Upper lobe of right lung (tissue), 1 donor: Measurements from ENCODE around the gene MED28. TPM values are rescaled to one million over a fixed set of nuclear protein-coding genes. Genes with fewer than 3 reads are reported as not detected.

ENCODE experiments used
- ATAC-seq: fragments of 200-7000 bp; cut with Tn5 transposase; one replicate; pipeline ENCODE4 v1.9.1; 2020; ENCODE audit warnings: mild to moderate bottlenecking, moderate library complexity
- DNase-seq: peaks from one replicate; pipeline ENCODE4 v3.0.0-alpha.2; 2020
- H3K27ac ChIP-seq: fragments of 200-600 bp; one replicate; pipeline ENCODE4 v1.8.0; 2022
- H3K27me3 ChIP-seq: fragments of 200-600 bp; one replicate; pipeline ENCODE4 v1.8.0; 2022; ENCODE audit warnings: mild to moderate bottlenecking
- H3K36me3 ChIP-seq: fragments of 200-600 bp; one replicate; pipeline ENCODE4 v1.8.0; 2022
- H3K4me1 ChIP-seq: fragments of 200-600 bp; one replicate; pipeline ENCODE4 v1.8.0; 2022
- H3K4me3 ChIP-seq: fragments of 200-600 bp; one replicate; pipeline ENCODE4 v1.8.0; 2022; ENCODE audit warnings: mild to moderate bottlenecking
- H3K9me3 ChIP-seq: fragments of 200-600 bp; one replicate; pipeline ENCODE4 v1.8.0; 2022
- intact Hi-C: fragments of 100-400 bp; cut with DNase I; formaldehyde crosslinking; loops from one replicate; pipeline ENCODE4 v1.11.0; 2022
- total RNA-seq: library from RNA; stranded (reverse); fragmentation: NEBNext Ultra II Directional; extraction: Animal tissue kit (Norgen Biotek cat#: 25700); gene quantifications from one replicate; pipeline ENCODE4 v1.2.1, GENCODE V29; 2021
- TF ChIP-seq, protein P1 (sequence below): fragments of 200-600 bp; IDR thresholded peaks from one replicate; pipeline ENCODE4 v1.8.0; 2022; ENCODE audit warnings: antibody characterized with exemption
- donor health status: DM: no; HTN: yes; CAD: no; lungs with severe emphysema.

Gene MED28
- total RNA-seq, 1 donor from 2014 or later = 50.0 TPM

DNA sequence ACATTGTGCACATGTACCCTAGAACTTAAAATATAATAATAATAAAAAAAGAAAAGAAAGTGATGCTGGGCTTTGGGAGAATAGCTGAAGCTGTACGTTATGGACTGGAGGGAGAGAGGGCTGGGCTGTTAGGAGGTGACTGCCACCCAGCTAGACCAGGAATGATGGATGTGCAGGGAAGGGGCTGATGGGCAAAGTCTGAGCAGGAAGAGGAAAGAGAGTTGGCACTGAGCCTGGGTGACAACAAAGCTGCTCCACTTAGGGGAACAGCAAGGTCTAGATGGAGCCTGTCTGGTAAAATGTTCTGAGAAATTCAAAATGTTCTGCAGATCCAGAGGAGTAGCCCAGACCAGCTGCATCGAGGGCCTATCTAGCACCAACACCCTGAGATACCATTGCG, 32.3 kb downstream of the MED28 start:
- H3K36me3 ChIP-seq = no peaks in the 10 kb centered on the region
- intact Hi-C loops = no loop called here
- H3K4me3 ChIP-seq = no peak overlapping the region
- DNase-seq (no peak), ATAC-seq (no peak)
- TF ChIP-seq, protein P1, sequence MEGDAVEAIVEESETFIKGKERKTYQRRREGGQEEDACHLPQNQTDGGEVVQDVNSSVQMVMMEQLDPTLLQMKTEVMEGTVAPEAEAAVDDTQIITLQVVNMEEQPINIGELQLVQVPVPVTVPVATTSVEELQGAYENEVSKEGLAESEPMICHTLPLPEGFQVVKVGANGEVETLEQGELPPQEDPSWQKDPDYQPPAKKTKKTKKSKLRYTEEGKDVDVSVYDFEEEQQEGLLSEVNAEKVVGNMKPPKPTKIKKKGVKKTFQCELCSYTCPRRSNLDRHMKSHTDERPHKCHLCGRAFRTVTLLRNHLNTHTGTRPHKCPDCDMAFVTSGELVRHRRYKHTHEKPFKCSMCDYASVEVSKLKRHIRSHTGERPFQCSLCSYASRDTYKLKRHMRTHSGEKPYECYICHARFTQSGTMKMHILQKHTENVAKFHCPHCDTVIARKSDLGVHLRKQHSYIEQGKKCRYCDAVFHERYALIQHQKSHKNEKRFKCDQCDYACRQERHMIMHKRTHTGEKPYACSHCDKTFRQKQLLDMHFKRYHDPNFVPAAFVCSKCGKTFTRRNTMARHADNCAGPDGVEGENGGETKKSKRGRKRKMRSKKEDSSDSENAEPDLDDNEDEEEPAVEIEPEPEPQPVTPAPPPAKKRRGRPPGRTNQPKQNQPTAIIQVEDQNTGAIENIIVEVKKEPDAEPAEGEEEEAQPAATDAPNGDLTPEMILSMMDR = no peak
- no peak overlapping the region for H3K27ac ChIP-seq
- no peaks in the 10 kb centered on the region for H3K4me1 ChIP-seq
- no peaks in the 10 kb centered on the region for H3K9me3 ChIP-seq
- H3K27me3 ChIP-seq = no peaks in the 10 kb centered on the region

DNA sequence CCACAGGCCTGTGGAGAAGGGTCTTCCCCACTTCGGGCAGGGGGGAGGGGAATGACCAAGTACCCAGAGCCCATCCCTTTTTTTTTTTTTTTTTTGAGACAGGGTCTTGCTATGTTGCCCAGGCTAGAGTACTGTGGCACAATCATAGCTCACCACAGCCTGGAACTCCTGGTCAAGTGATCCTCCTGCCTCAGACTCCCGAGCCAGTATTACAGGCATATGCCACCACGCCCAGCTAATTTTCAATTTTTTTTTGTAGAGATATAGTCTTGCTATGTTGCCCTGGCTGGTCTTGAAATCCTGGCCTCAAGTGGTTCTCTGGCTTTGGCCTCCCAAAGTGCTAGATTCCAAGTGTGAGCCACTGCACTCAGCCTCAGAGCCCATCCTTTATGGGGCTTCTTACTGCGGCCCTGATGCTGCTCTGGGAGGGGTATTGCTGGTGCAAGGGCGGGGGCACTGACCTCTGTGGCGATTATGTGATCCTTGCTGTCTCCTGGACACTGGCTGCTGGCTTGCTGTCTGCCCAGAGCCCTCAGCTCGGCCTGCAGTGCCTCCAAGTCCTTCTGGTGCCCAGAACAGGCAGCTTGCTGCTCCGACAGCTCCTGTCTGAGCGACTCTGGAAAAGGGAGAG, 32.9 kb downstream of the MED28 start:
- Histone ChIP-seq H3K27me3 (no peaks in the 10 kb centered on the region), H3K27ac (no peak overlapping the region), H3K9me3 (no peaks in the 10 kb centered on the region), H3K4me1 (no peaks in the 10 kb centered on the region), H3K4me3 (no peak overlapping the region), H3K36me3 (no peaks in the 10 kb centered on the region)
- intact Hi-C loops = no loop called here
- TF ChIP-seq, protein P1 = no peak
- ATAC-seq = no peak
- DNase-seq = no peak

DNA sequence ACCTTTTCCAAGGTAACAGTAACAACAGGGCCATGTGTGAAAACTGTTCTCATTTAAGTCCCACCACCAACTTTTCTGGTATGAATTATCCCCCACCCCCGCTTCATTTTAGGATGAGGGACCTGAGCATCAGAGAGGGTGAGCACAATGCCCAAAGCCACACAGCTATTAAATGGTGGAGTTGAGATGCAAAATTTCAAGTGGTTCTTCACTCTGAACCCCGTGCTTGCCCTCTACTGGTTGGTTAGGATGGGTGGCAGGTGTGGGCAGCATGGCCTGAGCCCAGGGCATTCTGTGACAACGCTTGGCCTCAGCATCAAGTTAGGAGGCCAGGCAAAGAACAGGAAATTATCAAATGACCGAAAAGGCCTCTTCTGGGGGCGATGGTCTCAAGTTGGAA, 33.5 kb downstream of the MED28 start:
- TF ChIP-seq, protein P1 = no peak
- Histone ChIP-seq H3K27ac (no peak overlapping the region), H3K9me3 (no peaks in the 10 kb centered on the region), H3K27me3 (no peaks in the 10 kb centered on the region), H3K4me3 (no peak overlapping the region), H3K36me3 (no peaks in the 10 kb centered on the region), H3K4me1 (no peaks in the 10 kb centered on the region)
- intact Hi-C loops = no loop called here
- DNase-seq = no peak
- no peak for ATAC-seq

DNA sequence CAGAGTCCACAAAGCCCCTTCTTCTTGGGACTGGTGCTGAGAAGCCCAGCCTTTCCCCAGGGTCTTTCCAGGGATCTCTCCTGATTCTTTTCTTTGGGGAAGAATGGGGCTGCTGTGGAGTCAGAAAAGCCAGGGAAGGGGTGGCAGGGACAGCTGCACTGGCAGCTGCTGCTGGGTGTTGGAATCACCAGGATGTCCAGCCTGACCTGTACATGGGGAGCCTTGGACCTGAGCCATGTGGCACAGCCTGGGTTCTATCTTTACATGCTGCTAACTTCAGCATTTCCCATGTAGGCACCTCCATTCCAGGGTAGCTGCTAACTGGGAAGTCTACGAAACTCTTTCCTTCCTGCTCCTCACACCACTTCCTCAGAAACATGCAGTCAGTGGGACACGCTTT, 36.0 kb downstream of the MED28 start:
- TF ChIP-seq, protein P1 = no peak
- H3K9me3 ChIP-seq = no peaks in the 10 kb centered on the region
- ATAC-seq = no peak
- H3K27me3 ChIP-seq = no peaks in the 10 kb centered on the region
- no peak overlapping the region for H3K27ac ChIP-seq
- DNase-seq = no peak
- no peak overlapping the region for H3K4me3 ChIP-seq
- H3K36me3 ChIP-seq = no peaks in the 10 kb centered on the region
- no peaks in the 10 kb centered on the region for H3K4me1 ChIP-seq
- intact Hi-C loops = no loop called here

DNA sequence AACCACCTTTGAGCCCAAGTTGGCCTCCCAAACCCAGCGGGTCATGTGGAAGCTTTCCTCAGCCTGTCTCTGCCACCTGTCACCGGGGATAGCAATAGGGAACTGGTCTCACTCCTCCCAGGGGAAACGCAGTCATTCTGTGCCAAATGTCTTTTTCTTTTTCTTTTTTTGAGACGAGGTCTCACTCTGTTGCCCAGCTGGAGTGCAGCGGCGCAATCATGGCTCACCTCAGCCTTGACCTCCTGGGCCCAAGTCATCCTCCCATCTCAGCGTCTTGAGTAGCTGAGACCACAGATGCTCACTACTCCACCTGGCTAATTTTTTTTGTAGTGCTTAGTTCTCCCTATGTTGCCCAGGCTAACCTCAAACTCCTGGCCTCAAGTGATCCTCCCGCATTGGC, 40.3 kb downstream of the MED28 start:
- Histone ChIP-seq H3K27ac (no peak overlapping the region), H3K36me3 (no peaks in the 10 kb centered on the region), H3K9me3 (no peaks in the 10 kb centered on the region), H3K27me3 (no peaks in the 10 kb centered on the region), H3K4me3 (no peak overlapping the region), H3K4me1 (no peaks in the 10 kb centered on the region)
- TF ChIP-seq, protein P1 = no peak
- intact Hi-C loops = no loop called here
- DNase-seq = no peak
- no peak for ATAC-seq

DNA sequence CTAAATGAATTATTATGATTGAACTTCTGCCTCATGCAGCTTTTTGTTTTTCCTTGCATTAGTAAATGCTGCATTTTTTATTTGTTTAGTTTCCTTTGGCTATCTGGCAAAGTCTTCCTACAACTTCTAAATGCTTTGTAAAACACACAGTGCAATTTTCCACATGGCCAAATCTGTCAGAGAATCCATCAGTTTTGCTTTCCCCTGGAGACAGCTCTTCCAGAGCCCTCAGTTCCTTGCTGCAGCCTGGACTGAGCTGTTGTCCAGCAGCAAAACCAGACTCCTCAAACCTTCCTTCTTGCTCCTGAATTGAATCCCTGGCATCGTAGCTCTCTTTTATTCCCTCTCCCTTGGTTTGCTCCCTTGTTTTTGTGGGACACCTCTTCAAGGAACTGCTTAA, 42.6 kb downstream of the MED28 start:
- intact Hi-C loops = no loop called here
- no peak for DNase-seq
- no peak overlapping the region for H3K27ac ChIP-seq
- ATAC-seq = no peak
- no peak overlapping the region for H3K4me3 ChIP-seq
- TF ChIP-seq, protein P1 = no peak
- H3K9me3 ChIP-seq = no peaks in the 10 kb centered on the region
- no peaks in the 10 kb centered on the region for H3K27me3 ChIP-seq
- no peaks in the 10 kb centered on the region for H3K36me3 ChIP-seq
- H3K4me1 ChIP-seq = no peaks in the 10 kb centered on the region
